SJCRH30 (cell line): ENCODE data around the gene IQGAP2. TPM values are rescaled to one million over a fixed set of nuclear protein-coding genes. Genes with fewer than 3 reads are reported as not detected.

Experiments used
- DNase-seq, 2 experiments: peaks; one replicate each; pipeline ENCODE4 v3.0.0-alpha.2; 2015 to 2020
- H3K27ac ChIP-seq: fragments of 250-450 bp; sonication (Bioruptor Pico); 2 replicates; pipeline ENCODE4 v1.5.1; 2020; ENCODE audit warnings: mild to moderate bottlenecking, moderate library complexity
- H3K27me3 ChIP-seq: fragments of 250-450 bp; sonication (Bioruptor Pico); 2 replicates; pipeline ENCODE4 v1.5.1; 2020; ENCODE audit warnings: mild to moderate bottlenecking, moderate library complexity
- H3K36me3 ChIP-seq: fragments of 250-450 bp; sonication (Bioruptor Pico); 2 replicates; pipeline ENCODE4 v1.5.1; 2020; ENCODE audit warnings: mild to moderate bottlenecking, moderate library complexity
- H3K4me1 ChIP-seq: fragments of 250-450 bp; sonication (Bioruptor Pico); 2 replicates; pipeline ENCODE4 v1.5.1; 2020; ENCODE audit warnings: mild to moderate bottlenecking, moderate library complexity
- H3K4me3 ChIP-seq: fragments of 250-450 bp; sonication (Bioruptor Pico); 2 replicates; pipeline ENCODE4 v1.5.1; 2020; ENCODE audit warnings: mild to moderate bottlenecking, moderate library complexity
- H3K9me3 ChIP-seq: fragments of 250-450 bp; sonication (Bioruptor Pico); replicated peaks from 2 replicates; pipeline ENCODE4 v1.5.1; 2020; ENCODE audit warnings: mild to moderate bottlenecking, moderate library complexity
- total RNA-seq: library from RNA; depleted of rRNA; stranded (reverse); fragments of >200 nt; shearing (Covaris generic); gene quantifications from 2 replicates; pipeline ENCODE4 v1.2.3, GENCODE V29; 2014

The IQGAP2 gene
- total RNA-seq, 1 experiment from 2014 or later: 11.4 TPM

DNA sequence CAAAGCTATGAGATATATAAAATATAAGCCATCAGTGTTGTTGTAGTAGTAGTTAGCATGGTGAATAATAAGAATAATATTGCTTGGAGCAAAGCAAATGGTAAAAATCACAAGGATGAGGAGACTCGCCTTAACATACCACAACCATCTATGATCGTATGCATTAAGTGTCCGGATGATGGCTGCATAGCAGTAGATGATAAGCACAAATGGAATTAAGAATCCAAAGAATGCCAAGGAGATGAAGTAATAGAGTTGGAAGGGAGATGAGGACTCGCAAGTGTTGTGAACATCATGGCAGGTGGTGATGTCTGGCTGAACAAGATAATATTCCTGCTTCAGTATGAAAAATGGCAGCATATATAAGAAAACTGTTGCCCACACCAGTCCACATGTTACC lies 214.6 kb downstream of the IQGAP2 start:
- no peak for DNase-seq
- Histone ChIP-seq H3K36me3 (peaks cover 15% of the 10 kb centered on the region; the same call in 1 of the 2 replicates), H3K4me1 (no peaks in the 10 kb centered on the region), H3K27me3 (no peaks in the 10 kb centered on the region), H3K9me3 (no peaks in the 10 kb centered on the region), H3K4me3 (no peak overlapping the region), H3K27ac (no peak overlapping the region)

DNA sequence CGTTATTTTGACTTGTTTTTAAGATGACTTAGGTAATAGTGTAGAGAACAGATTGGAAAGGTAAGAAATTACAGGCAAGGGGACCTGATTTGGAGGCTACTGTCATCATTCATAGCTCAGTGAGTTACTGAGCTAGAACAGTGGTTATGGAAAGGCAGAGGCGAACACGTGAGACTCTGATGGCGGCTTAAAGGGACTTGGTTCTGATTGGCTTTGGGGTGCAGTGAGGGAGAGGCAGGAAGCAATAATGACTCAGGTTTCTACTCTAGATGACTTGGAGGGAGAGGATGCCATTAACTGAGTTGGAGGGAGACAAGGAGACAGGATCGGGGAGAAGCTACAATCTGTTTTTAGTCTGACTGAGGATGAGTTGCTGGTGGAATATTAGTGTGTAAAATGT lies 217.1 kb downstream of the IQGAP2 start:
- DNase-seq: no peak
- Histone ChIP-seq H3K27ac (no peak overlapping the region), H3K27me3 (no peaks in the 10 kb centered on the region), H3K4me1 (no peaks in the 10 kb centered on the region), H3K9me3 (no peaks in the 10 kb centered on the region), H3K36me3 (peaks cover 8% of the 10 kb centered on the region; the same call in 1 of the 2 replicates), H3K4me3 (no peak overlapping the region)

DNA sequence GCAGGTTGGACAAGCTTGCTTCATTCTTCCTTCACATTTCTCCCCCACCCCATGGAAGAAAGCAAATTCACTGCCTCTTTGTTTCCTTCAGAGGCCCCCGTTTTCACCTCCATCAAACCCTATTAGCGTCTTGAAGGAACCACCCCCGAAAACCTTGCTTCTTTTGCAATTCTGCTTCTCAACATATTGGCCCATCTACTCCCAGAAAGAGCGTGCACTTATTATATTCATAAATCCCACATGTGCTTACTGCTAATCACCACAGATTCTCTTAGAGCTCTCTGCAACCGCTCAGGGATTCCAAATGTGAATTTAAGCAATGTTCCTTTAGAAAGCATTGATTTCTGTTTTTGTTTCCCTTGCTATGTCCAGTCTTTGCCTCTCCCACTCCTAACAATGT lies 219.0 kb downstream of the IQGAP2 start:
- no peaks in the 10 kb centered on the region for H3K9me3 ChIP-seq
- H3K4me1 ChIP-seq: no peaks in the 10 kb centered on the region
- H3K27ac ChIP-seq: peak overlapping the region; percentile 25; the same call in 1 of the 2 replicates
- H3K36me3 ChIP-seq: peaks cover 4% of the 10 kb centered on the region; the same call in 1 of the 2 replicates
- H3K27me3 ChIP-seq: no peaks in the 10 kb centered on the region
- H3K4me3 ChIP-seq: peak overlapping the region; percentile 51
- peak in 1 of 2 experiments; percentile 13 for DNase-seq

DNA sequence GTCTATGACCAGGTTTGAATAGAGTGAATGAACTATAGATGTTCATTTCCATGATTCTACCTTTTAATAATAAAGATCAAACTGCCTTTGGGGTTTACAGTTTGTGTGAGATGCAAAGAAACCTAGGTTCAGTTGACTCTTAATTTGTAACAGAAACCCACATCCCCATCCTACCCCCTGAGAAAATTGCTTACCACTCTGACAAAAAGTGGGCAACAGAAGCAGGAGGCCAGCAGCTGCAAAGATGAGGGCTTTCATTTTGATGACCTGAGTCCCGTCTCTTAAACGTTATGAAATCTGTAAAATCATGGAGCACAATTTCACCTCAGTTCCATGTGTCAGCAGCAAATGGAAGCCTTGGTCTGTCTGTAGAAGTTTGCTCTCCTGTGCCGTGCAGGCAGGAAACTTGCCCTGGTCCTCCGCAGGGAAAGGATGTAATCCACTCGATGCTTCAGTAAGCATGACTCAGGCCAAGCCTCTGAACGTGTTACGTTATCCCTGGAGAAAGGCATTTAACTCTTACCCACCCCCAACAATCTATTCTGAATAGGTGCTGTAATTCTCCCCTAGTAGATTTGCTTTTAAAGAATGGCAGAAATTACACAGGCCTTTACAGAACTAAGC lies 220.0 kb downstream of the IQGAP2 start, which contains the start of gene F2RL2:
Gene F2RL2 (minus strand): TSS at position 431 of the 624 bp plus-strand sequence. CDS start 173 bp downstream, at position 258.
- Histone ChIP-seq H3K27ac (peak within 1 kb of the TSS; percentile 25; the same call in 1 of the 2 replicates), H3K36me3 (no peaks in the 10 kb centered on the region)

DNA sequence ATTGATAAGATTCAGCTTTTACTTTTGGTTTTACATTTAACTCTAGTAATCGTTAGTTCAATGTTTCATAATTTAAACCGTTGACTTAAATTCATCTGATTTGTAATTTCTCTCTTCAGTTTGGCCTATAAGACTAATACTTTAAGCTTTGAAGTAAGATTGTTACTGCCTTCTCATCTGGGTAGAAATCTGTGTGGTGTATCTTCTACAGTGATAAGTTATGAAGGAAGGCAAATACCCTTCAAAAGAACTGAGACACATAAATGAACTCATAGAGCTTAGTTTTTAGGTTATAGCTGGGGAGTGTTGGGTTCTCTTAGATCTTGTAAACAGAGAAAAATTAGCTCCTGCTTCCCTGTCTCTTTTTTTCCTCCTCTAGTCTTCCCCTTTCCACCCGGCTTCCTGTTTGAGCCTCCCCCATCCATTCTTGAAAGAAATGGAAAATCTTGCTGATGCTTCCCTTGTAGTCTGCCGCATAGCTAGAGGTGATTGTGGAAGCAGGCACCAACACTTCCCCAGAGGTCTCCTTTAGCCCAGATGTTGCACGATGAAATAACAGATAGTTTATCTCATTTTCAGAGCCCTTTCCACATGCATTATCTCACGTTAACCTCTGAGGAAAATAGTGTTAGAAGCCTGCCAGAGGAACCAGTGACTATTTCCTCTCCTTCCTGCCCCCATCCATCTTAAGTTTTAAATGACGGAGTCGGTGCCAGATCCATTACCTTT lies 222.2 kb downstream of the IQGAP2 start:
- no peaks in the 10 kb centered on the region for H3K4me1 ChIP-seq
- H3K27ac ChIP-seq: no peak overlapping the region
- no peaks in the 10 kb centered on the region for H3K9me3 ChIP-seq
- H3K36me3 ChIP-seq: no peaks in the 10 kb centered on the region
- H3K4me3 ChIP-seq: no peak overlapping the region
- no peaks in the 10 kb centered on the region for H3K27me3 ChIP-seq
- no peak for DNase-seq

More for the DNA sequence above, 220.0 kb downstream of the IQGAP2 start, which contains the start of gene F2RL2:
- no peaks in the 10 kb centered on the region for H3K27me3 ChIP-seq
- peak within 1 kb of the TSS; percentile 51 for H3K4me3 ChIP-seq
- H3K4me1 ChIP-seq: no peaks in the 10 kb centered on the region
- DNase-seq: peak; percentile 70 to 74
- H3K9me3 ChIP-seq: no peaks in the 10 kb centered on the region

DNA sequence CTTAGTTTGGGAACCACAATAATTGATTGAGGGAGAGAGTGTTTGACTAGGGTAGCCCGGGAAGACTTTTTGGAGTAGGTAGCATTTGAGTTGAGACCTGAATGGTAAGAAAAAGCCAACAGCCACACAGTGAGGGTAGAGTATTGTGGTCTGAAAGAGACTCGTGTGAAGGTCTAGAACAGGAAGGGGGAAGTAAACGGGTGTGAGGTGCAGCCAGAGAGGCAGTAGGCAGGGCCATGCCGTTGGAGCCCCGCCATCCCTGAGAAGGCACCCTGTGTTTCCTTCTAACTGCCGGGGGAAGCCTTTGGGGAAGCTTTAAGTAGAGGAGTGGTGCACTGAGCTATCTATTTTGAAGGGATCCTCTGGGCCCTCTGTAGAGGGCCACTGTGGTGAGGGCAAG lies 223.7 kb downstream of the IQGAP2 start:
- Histone ChIP-seq H3K27ac (no peak overlapping the region), H3K4me3 (no peak overlapping the region), H3K27me3 (no peaks in the 10 kb centered on the region), H3K9me3 (no peaks in the 10 kb centered on the region), H3K36me3 (no peaks in the 10 kb centered on the region), H3K4me1 (no peaks in the 10 kb centered on the region)
- no peak for DNase-seq

DNA sequence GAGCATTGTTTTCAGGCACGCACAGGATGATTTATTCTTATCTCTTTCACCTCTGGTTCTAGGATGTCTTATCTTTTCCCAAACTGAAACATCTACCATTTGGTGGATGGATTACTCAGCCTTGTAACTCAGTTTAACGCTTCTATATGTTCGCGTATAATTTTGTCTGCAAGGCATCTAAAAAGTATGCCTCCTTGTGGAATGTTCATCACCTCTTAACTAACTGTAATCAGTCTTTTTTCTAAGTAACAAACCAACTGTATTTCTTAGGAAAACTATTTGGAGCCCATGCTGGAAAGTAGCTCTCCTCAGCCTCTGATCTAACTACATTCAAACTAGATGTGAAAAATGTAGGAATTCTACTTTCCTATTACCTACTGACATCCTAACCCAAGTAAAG lies 231.6 kb downstream of the IQGAP2 start:
- Histone ChIP-seq H3K36me3 (no peaks in the 10 kb centered on the region), H3K9me3 (no peaks in the 10 kb centered on the region), H3K27me3 (no peaks in the 10 kb centered on the region), H3K27ac (no peak overlapping the region), H3K4me3 (no peak overlapping the region), H3K4me1 (no peaks in the 10 kb centered on the region)
- DNase-seq: no peak

DNA sequence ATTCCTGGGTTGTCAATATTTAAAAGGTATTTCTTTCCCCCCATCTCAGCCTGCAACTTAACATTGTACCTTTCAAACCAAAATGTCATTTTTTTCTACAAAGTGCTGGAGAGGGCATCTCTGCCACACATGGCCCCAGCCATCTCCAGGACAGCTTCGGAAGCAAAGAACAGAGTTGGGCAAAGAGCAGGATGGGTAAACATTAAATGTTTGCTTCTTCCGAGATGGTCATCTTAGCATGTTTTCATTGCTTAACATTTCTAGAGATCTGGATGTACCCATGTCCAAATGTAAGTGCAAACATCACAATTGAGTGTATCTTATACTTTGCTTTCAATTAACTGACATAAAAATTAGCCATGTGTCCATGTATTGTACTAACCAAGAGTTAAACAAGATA lies 234.4 kb downstream of the IQGAP2 start:
- no peak overlapping the region for H3K4me3 ChIP-seq
- no peaks in the 10 kb centered on the region for H3K9me3 ChIP-seq
- no peaks in the 10 kb centered on the region; the same call in 1 of the 2 replicates for H3K4me1 ChIP-seq
- H3K27me3 ChIP-seq: no peaks in the 10 kb centered on the region
- H3K36me3 ChIP-seq: no peaks in the 10 kb centered on the region
- DNase-seq: no peak
- no peak overlapping the region for H3K27ac ChIP-seq

DNA sequence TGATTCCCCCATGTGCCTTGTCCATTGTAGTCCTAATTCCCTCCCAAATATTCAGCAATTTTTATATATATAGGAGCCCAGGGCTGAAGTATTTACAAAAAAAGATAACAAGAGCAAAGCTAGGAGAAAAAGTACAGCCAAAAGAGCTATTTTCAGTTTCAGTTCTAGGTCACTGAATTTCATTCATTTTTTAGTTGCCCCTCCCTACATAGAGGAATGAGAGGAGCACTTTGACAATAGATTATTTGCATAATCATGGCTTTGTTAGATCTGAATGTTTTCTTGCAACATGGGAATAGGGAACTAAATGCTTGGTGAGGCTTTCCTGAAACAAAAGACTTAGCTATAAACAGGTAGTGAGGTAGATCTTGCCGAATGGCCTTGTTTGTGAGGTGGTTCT lies 235.4 kb downstream of the IQGAP2 start:
- H3K4me3 ChIP-seq: no peak overlapping the region
- DNase-seq: no peak
- H3K27ac ChIP-seq: no peak overlapping the region
- peaks cover 5% of the 10 kb centered on the region for H3K4me1 ChIP-seq
- H3K36me3 ChIP-seq: no peaks in the 10 kb centered on the region
- H3K9me3 ChIP-seq: no peaks in the 10 kb centered on the region
- no peaks in the 10 kb centered on the region for H3K27me3 ChIP-seq

DNA sequence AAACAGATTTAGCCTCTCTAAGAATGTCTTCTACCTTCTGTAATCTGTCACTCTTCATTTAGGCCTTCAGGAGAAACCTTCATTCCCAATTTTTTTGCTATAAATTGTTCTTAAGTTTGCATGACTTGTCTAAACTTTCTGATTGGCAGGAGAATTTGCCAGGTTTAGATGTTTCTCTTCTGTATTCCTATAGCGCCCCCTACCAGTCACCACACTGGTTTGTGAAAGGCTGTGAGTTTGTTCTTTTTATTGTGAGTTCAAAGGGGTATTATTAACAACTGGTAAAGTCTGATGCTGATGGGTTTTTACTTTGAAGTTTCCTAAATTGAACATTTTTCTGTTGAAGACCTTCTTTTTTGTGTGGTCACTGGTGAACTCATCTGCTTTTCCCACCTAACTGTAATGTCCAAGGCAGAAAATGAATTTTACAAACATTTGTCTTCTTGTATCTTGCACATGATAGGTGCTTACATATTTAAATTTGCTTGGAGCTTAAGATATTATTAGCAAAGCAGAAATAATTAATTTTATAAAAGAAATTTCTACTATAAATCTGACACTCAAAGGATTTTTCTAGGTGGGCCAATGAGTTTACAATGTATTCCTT lies 238.5 kb downstream of the IQGAP2 start:
- DNase-seq: peak; percentile 71 to 82
- H3K4me3 ChIP-seq: no peak overlapping the region
- H3K27ac ChIP-seq: no peak overlapping the region

DNA sequence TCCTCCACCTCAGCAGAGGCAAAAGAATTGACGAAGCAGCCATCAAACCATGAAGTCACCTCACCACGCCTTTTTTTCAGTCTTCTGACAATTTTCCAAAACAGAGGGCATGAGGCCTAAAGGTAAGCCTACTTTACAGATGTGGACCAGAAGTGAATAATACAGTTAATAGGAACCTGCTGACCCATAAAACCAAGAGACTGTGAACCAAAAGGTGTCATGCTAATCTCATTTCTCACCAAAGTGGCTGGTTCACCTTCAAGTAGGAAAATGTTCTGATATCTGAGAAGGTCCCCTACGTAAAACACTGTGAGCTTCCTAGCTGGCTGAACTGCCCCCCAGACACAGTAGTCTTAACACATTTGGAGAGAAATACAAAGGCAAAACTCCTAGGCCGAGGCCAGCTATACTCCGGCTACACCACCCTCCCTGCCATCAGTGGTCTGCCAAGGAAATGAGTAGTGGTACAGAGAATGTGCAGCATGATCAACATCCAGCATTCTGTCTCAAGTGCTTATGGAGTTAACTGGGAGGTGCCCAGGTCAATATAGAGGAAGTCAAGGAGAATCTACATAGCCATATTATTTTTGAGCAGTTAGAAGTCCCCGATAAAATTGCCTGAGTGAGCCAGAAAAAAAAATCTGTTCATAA lies 239.4 kb downstream of the IQGAP2 start:
- H3K27me3 ChIP-seq: no peaks in the 10 kb centered on the region
- 0 out of 2 replicates have a peak, but pooled peaks cover 3% of the 10 kb centered on the region for H3K9me3 ChIP-seq
- H3K4me1 ChIP-seq: peaks cover 6% of the 10 kb centered on the region
- no peaks in the 10 kb centered on the region for H3K36me3 ChIP-seq
- no peak overlapping the region for H3K4me3 ChIP-seq
- DNase-seq: no peak
- no peak overlapping the region for H3K27ac ChIP-seq

More for the DNA sequence above, 238.5 kb downstream of the IQGAP2 start:
- Histone ChIP-seq H3K9me3 (0 out of 2 replicates have a peak, but pooled peaks cover 3% of the 10 kb centered on the region), H3K4me1 (peaks cover 6% of the 10 kb centered on the region), H3K27me3 (no peaks in the 10 kb centered on the region), H3K36me3 (no peaks in the 10 kb centered on the region)

DNA sequence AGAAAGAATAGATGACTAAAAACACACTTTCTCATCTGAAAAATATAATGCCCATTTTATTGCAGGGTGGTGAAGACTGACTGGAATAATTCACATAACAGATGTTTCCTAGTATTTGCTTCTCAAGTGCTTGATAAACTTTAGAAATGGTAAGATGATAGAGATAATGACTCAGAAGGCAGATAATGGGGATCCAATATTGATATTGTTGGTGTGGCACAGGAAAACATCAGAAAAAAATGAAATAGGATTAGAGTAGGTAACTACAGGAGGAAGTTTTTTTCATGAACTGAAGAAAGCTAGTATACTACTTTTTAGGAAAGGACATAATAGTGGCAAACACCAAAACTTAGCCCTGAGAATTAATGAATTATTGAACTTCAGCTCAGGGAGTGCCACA lies 240.3 kb downstream of the IQGAP2 start:
- Histone ChIP-seq H3K4me3 (no peak overlapping the region), H3K27ac (no peak overlapping the region), H3K27me3 (no peaks in the 10 kb centered on the region), H3K4me1 (peaks cover 6% of the 10 kb centered on the region), H3K9me3 (peaks cover 3% of the 10 kb centered on the region; the same call in 1 of the 2 replicates), H3K36me3 (no peaks in the 10 kb centered on the region)
- DNase-seq: no peak

DNA sequence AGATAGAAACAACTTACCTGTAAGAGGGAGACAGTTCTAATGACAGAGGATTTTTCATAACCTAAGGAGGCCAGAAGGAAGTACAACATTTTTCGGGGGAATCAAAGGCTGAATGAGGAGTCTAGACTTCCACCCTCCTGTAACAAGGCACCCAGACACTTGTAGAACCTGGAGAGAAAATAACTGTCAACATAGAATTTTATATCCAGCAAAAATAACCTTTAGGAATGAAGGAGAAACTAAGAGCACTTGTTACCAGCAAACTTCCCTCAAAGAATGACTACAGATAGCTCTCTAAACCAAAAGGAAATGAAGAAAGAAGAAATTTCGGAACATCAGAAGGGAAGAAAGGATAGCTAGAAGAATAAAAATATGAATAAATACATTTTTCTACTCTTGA lies 246.1 kb downstream of the IQGAP2 start:
- no peak for DNase-seq

DNA sequence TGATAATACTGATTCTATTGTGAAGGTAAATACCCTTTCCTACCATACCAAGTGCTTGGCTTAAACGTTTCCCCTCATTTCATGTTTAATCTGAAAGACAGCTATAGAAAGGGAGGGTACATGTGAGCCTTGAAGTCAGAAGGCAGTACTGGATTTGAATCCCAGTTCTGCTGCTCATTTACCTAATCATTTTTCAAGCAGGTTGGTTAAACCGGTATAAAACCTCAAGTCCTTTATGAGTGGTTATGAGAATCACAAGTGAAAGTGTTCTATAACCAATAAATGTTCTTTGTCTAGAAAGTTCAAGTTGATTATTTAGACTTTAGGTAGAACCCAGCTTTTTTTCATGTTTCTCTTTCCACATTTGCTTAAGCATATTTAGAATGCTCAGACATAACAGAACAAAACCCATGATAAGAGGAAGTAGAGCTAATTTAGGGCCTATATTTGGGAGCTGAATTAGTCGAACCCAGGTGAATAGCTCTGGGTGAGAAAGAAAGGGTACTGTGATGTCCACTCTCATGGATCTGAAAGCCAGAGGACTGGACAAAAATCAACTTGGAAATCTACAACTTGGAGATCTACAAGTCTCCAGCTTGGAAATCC lies 249.8 kb downstream of the IQGAP2 start:
- Histone ChIP-seq H3K36me3 (no peaks in the 10 kb centered on the region), H3K9me3 (peaks cover 5% of the 10 kb centered on the region; the same call in 1 of the 2 replicates), H3K4me3 (no peak overlapping the region), H3K27ac (no peak overlapping the region), H3K4me1 (no peaks in the 10 kb centered on the region), H3K27me3 (no peaks in the 10 kb centered on the region)
- DNase-seq: no peak

More for the DNA sequence above, 246.1 kb downstream of the IQGAP2 start:
- H3K27ac ChIP-seq: no peak overlapping the region
- H3K27me3 ChIP-seq: no peaks in the 10 kb centered on the region
- H3K4me3 ChIP-seq: no peak overlapping the region
- no peaks in the 10 kb centered on the region for H3K4me1 ChIP-seq
- no peaks in the 10 kb centered on the region for H3K36me3 ChIP-seq
- peaks cover 8% of the 10 kb centered on the region; the same call in 1 of the 2 replicates for H3K9me3 ChIP-seq
